ENCODE measurements around the gene DEDD.
A peak's percentile ranks its signal among the peaks of the same experiment; 100 is the strongest.

The DEDD gene, protein sequence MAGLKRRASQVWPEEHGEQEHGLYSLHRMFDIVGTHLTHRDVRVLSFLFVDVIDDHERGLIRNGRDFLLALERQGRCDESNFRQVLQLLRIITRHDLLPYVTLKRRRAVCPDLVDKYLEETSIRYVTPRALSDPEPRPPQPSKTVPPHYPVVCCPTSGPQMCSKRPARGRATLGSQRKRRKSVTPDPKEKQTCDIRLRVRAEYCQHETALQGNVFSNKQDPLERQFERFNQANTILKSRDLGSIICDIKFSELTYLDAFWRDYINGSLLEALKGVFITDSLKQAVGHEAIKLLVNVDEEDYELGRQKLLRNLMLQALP

DNA sequence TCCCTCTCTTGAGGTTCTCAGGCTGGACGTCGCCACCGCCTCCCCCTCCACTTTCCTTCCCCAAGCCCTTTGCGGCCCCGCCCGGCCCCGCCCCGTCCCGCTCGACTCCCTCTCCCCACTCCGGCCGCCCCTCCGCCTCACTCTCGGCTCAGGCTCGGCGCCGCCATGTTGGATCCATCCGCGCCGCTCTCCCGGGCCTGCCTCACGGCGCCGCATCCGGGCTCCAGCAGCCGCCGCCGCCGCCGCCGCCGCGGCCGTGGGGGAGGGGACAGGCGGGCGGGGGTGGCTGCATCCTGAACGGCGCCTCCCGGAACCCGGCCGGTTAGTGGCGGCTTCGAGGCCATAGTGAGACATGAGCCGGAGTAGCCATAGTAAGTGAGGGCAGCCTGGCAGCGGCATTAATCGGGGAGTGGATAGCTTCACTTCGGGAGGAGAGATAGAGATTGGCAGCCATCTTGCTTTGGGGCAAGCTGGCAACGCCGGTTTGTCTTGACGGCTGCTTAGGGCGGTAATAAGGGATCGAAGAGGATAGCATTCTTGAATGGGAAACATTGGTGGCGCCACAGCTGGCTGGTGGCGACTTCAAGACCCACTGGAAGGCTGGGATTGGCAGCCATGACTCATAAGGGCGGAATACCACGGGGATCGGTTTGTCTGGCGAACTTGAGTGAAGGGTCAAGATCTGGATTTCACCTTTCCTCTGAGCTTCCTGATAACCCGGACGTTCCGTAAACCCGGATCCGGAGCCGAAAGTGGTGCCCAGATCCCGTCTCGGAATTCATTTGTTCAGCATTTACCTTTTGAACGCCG is at the start of gene DEDD:
Gene DEDD (minus strand): TSS at position 258 of the 810 bp plus-strand sequence. CDS start 8,205 bp downstream, outside the sequence.
- ATAC-seq (peak; percentile 97), DNase-seq (peak; percentile 89)

DNA sequence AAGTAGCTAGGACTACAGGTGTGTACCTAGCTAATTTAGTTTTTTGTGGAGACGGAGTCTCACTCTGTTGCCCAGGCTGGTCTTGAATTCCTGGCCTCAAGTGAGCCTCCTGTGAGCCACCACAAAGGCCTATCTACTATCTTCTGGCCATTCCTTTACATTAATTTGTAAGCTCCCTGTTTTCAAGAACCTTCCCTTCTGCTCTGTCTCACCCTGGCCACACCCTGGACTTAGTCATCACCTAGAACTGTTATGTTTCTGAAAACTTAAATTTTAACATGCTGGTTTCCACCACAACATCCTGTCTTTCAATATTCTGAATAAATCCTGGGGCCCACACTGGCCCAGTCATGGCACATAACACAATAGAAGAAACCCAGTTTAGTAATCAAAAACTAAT is 49.7 kb upstream of the DEDD start:
- peak; percentile 58 for DNase-seq
- peak; percentile 69 for ATAC-seq

DNA sequence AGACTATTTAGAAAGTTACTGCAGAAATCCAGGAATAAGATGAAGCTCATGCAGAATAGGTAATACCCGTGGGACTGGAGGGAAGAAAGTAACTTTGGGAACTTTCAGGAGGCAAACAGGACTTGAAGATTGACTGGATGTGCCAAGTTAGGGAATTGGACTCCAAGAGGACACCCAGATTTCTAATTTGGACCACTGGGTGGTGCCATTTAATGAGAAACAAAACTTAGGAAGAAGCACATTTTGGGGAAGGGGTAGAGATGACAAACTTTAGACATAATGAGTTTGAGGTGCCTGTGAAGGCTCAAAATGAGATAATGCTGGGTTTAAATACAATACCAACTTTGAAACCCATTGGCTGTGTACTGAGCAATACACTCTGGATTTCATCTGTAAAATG is 48.2 kb upstream of the DEDD start:
- DNase-seq (no peak), ATAC-seq (no peak)

DNA sequence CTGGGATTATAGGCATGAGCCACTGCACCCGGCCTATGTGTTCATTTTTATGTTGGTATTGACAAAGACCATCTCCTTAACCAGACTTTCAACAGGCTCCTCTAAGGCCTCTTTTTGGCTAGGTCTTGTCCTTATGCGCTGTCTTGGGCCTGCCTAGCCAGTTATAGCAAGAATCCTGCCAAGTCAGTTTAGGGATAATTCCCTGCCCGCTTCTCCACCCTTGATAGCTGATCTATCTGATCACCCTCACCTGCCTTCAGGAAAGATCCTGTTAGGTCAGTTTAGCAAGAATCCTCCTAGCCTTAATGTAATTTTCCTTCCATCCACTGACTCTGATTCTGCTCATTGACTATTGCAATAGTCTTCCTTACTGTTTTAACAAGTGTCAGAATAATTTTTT is 47.2 kb upstream of the DEDD start:
- DNase-seq (no peak), ATAC-seq (no peak)

DNA sequence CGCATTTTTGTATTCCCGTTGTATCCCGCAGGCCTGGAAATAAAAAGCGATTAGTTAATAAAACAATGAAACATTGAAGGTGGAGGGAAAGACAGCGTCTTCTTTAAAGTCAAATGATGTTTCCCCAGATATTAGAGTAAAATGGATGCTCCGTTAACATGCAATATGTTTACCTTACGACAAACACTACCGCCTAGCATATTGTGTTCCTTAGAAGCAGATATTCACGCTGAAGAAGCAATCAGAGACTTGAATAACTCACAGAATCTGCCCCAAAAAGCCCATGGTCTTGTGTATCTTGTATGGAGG is 45.4 kb upstream of the DEDD start:
- no peak for DNase-seq
- no peak for ATAC-seq

DNA sequence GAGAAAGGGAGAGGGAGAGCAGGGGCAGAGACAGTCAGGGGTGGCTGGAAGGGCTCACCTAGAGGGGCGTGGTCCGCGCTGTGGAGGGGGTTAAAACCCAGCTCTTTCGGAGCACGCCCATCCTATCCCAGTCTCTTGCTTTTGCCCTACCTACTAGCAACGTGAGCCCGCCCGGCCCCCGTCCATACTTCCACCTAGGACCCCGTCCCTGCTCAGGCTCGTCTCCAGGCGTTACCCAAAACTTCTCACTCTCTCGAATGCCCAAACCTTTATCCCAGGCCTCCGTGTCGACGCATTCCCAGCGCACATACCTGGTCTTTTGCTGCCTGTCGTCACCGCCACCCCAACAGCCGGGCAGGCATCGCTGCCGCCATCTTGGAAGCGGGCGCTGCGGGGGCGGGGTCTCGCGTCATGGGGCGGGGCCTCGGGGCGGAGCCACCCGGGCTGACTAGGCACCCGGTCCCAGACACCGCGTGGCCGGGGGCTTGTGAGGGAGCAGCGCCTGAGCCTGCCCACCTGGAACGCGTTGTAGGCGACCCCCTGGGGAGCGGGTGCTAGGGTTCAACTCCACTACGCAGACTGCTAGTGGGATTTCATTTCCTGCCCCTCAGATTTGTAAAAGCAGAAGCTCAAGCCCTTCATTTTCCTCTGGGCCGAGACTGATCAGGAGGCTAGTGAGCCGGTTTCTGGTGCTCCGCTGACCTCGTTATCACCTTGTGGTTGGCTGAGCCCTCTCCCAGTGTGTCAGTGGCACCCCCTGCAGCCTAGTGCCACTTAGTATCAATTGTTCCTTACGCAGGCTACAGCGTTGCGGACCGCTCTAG is 44.9 kb upstream of the DEDD start, which contains the start of gene B4GALT3:
Gene B4GALT3 (minus strand): TSS at position 396 of the 824 bp plus-strand sequence. CDS start 1,447 bp downstream, outside the sequence.
- ATAC-seq (peak; percentile 88), DNase-seq (peak; percentile 98)

DNA sequence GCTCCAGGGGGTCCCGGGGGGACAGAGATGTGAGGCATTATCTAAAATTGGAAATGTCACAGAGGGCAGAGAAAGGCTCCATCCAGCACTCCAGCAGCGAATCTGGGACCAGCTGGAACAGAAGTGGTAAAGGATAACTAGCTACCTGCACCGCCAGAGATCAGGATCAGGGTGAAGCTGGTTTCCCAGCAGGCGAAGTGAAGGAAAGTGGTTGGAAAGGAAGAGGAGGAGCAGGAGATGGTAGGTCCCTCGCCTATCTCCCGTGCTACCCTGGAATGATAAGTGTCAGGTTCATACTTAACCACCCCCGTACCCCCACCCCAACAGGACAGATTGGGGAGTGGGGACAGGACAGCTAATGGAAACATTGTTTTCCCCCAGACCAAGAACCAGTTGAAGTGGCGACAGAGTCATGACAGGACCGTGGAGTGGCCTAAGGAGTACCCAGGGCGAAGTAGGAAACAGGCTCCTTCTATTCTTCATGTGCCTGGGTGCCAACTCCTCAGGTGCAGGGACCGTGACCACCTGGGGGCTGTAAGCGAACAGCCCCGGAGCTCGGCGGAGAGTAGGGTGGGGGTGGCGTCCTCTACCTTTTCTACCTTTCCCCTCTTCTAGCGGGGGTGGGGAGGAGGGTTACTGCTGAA is 44.1 kb upstream of the DEDD start:
- no peak for DNase-seq
- ATAC-seq, result no peak

DNA sequence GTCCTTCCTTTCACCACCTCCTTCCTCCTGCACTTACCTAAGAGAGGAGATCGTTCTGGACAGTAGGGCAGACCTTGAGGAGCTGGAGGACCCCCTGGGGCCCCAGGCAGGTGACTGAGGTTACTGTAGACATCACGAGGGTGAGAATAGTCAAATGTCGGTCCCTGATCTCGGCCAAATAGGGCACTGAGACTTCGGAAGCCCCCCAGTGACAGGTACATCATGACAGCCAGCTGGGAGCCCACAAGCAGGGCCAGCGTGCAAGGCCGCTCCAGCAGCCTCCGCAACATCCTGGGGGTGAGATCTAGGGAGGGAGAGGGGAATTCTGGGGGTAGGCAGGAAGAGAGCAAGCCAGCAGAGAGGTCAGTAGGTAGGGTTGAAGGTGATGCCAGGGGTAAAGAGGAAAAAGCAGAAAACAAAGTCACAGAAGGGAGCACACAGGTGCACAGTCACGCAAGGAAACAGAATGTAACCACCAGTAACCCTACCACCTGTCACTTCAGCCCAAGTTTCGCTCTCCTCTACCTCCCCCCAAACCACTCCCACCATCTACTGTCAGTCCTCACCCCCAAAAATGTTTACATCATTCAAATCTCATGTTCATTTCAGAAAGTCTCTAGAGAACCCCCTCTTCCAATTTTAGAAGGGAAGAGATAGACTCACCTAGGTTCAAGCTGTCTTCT is 43.4 kb upstream of the DEDD start:
- DNase-seq, result no peak
- ATAC-seq, result no peak

DNA sequence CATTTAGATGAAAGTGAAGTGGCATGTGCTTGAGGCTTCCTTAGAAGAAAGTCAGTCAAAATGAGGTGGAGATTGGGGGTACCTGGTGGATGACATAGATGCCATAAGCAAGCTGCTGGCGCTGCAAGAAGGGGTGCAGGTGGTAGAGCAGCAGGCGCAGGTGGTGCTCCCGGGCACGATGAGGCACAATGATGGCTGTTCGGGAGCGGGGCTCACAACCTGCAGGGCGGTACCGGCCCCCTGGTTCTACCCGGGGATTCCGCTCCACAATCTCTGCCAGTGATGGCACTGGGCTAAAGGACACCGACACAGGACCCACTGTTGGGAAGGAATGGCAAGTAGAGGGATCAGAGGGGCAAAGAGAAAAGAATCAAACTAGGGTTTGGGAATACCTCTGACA is 42.4 kb upstream of the DEDD start:
- ATAC-seq (no peak), DNase-seq (no peak)

DNA sequence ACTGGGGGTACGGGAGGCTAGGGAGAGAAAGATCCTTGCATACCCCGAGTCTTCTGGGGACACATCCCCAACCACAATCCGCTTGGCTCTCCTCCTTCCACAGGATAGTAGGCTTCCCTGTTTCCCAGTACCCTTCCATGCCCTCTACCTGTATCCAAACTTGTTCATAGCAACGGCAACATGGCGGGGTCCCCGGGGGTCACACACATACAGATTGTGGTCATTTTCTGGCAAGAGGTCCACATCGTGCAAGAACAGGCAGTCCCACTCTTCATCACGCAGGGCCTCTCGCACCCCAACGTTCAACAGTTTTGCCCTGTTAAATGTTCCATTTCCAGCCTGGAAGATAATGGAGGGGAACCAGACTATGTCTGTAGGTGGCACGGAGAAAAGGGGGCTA is 41.2 kb upstream of the DEDD start:
- DNase-seq (no peak), ATAC-seq (no peak)

DNA sequence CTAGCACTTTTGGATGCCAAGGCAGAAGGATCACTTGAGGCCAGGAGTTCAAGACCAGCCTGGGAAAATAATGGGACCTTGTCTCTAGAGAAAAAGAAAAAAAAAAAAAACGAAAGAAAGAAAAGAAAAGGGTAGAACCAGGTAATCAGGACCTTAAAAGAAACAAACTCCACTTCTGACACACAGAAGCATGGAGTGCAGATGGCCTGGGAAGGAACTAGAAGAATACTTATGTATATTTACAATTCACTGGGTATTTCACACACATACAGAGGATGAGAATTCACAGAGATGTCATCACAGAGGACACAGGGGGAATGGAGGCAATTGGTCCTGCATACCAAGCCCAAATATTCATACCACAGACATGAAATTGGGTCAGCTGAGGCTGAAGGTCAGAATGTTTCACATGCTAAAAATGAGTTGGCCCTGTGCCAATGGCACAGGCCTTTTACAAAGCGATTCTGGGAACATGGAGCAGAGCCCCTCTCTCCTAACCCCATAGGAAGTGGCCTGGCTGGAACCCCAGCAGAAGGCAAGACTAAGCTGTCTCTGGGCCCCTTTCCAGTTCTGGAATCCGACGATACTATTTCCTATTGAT is 40.4 kb upstream of the DEDD start:
- DNase-seq (no peak), ATAC-seq (no peak)

DNA sequence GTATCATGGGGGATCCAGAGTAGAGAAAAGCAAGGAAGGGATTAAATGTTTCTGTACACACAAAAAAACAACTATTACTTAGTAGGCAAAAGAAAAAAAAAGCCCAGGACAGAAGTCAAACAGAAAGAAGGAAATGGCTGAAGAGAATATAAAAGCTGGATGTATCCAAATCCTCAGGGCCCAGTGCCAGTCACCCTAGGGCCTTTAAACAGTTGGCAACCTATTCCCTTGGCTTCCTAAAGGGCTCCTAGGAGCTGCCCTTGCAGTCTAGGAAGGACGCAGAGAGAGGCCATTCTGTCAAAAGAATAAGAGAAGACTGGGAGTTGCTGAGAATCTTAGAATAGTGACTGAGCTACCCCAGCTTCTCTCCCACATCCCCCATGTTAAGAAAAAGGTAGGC is 39.9 kb upstream of the DEDD start:
- ATAC-seq, result no peak

DNA sequence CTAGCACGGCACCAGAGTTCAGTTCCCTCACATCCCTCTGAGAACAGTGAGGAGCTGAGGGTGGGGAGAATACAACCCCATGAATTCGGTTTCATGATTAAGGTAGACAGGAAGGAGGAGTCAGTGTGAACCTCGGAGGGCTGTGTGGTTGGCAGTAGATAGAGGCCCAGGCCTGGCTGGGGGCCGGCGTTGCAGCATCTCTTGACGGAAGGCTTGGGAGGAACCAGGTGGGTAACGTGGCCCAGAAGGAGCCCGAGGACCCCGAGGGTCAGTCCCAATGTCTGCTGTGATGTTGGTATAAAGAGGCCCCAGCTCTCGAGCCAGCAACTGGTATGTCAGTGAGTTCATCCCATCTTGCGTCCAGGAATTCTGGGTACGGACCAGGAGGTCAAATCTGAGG is 39.2 kb upstream of the DEDD start:
- DNase-seq (no peak), ATAC-seq (no peak)

More for the DNA sequence above, 39.9 kb upstream of the DEDD start:
- no peak for DNase-seq

DNA sequence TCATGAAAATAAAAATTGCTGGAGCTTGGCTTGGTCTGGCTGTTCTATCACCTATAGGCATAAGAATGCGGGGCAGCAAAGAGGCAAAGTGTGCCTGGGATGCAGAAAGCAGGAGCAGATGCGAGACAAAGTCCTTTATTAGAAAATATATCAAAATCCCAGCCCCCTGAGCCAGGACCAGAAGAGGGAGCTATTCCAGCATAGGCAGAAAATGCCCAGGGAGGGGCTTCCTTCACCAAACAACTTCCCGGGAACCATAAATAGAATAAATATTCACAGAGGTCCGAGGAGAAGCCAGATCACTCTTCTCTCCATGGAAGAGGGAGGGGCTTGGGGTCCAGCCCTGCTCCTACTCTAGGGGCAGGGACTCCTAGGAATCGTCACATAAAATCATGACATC is 38.7 kb upstream of the DEDD start:
- DNase-seq (no peak), ATAC-seq (no peak)

DNA sequence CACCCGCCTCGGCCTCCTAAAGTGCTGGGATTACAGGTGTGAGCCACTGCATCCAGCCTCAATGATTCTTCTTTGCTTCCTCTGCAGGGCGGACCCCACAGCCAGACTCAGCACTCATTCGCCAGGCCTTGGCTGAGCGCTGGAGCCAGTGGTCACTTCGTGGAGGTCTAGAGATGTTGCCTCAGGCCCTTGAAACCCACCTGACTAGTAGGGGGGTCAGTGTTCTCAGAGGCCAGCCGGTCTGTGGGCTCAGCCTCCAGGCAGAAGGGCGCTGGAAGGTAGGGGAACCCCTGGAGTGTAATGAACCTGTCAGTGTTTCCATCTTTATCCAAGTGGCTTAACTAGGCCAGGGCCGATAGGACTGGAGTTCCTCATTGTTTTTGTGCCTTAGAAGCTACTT is 36.4 kb upstream of the DEDD start:
- ATAC-seq (no peak), DNase-seq (no peak)

DNA sequence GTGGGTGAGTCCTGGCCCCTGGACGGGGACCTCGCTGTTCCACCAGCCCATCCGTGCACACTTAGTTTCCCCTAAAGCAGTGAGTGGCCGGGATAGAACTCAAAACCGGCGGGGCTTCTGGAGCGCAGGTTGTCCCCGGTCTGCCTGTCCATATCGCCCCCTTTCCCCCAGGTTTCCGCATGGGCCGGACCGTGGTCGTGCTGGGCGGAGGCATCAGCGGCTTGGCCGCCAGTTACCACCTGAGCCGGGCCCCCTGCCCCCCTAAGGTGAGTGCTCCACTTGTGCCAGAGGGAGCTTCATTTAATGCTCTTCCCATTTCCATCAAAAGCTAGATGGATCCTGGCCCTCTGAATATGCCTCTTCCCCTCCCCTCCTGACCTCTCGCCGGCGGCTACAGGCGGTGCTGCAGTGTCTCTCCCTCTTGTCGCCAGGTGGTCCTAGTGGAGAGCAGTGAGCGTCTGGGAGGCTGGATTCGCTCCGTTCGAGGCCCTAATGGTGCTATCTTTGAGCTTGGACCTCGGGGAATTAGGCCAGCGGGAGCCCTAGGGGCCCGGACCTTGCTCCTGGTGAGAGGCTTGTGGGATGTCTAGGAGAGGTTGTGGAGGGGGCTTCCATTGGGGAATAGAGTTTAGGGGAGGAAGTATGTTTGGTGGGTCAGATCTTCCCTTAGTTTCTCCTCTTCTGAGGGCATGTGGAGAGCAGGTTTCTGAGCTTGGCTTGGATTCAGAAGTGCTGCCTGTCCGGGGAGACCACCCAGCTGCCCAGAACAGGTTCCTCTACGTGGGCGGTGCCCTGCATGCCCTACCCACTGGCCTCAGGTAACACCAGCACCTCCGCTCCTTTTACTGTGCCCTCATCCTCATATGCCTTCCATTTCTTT is 34.4 kb upstream of the DEDD start:
- DNase-seq (no peak), ATAC-seq (no peak)

DNA sequence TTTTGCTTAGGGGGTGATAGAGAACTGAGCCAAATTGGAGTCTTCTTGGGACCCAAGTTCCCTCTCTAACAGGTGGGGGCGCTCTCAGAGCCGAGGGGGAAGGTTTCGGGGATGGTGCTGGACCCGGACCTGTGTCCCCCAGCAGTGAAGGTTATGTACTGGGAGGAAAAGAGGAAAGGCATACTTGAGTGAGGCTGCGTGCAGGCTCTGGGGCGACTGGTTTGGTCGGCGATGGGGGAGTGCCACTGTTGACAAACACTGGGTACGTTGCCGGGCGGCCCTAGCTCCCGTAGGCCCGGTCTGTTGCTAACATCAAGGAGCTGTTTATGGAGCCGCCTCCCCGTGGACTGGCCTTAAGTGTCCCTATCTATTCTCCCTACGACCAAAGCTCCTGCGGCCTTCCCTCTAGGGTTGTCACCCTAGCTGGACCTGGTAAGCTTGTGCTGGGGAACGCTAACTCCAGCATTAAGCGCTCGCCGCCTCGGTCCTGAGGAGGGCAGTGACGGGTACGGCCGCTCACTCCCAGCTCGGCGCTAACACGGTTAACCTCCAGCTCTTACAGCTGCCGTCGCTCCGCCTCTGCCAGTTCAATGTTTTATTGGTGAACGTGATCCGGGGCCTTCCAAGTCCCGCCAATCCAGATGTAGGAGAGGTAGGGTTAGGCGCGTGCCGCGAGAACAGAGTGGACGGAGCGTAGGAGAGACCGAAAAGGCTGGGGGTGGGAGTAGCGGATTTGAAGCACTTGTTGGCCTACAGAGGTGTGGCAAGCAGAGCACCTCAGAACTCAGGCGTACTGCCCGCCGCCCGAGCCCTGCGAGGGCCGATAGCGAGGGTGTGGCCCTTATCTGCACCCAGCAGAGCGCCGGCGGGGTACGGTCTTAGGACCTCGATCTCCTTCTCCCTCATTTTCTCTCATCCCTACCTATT is 33.5 kb upstream of the DEDD start, which contains the start of gene PPOX:
Gene PPOX (plus strand): TSS at position 685 of the 927 bp plus-strand sequence. CDS start 422 bp downstream, outside the sequence.
- peak; percentile 90 for DNase-seq
- peak; percentile 98 for ATAC-seq

DNA sequence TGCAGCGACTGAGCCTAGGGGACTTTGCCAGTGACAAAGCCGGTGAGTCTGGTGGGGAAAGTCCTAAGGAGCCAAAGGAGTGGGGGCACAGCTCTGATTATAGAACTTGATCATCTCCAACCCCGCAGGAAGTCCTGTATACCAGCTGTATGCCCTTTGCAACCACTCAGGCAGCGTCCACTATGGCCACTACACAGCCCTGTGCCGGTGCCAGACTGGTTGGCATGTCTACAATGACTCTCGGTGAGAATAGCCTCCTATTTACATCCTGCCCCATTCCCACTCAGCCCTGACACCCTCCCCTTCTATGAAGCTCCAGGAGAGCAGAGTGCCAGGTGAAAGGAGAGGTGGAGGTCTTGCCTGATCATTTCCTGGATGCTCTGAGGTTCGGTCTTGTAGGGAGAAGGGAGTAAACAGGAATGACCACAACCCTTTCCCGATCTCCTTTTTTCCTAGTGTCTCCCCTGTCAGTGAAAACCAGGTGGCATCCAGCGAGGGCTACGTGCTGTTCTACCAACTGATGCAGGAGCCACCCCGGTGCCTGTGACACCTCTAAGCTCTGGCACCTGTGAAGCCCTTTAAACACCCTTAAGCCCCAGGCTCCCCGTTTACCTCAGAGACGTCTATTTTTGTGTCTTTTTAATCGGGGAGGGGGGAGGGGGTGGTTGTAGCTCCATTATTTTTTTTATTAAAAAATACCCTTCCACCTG is 32.6 kb upstream of the DEDD start:
- ATAC-seq, result no peak
- DNase-seq, result no peak

All from stimulated activated naive CD8-positive, alpha-beta T cell treated with anti-CD3 and anti-CD28 coated beads, Interleukin-15, Interleukin-2, amounts not matched to agents 100 U/mL and 50 U/mL, for 24 hours (primary cell).